HCT116 (cell line): Measurements from ENCODE around the gene RUNDC1. TPM values are rescaled to one million over a fixed set of nuclear protein-coding genes. Genes with fewer than 3 reads are reported as not detected.

Experiments used
- ATAC-seq: fragments of 200-7000 bp; cut with Tn5 transposase; 2 replicates; pipeline ENCODE4 v1.9.1; 2020; ENCODE audit warnings: mild to moderate bottlenecking, moderate library complexity
- BruUV-seq: library from RNA; stranded (reverse); fragments of 400-500 nt; replicated peaks from 2 replicates; lab custom pipeline; 2021; lab: Mats Ljungman, UMichigan
- CTCF ChIA-PET: fragments of 300-600 bp; sonication (Branson Sonifier 250); formaldehyde crosslinking; loops from one replicate; lab custom pipeline; 2021; ENCODE audit warnings: antibody characterized with exemption; lab: Charles Lee
- POLR2A ChIA-PET: fragments of 300-600, 350-600 bp; sonication (Branson Sonifier 250); formaldehyde crosslinking; loops from one replicate; lab custom pipeline; 2021; ENCODE audit warnings: antibody characterized with exemption; lab: Charles Lee
- RAD21 ChIA-PET, 2 experiments: fragments of 300-600 bp; sonication (Branson Sonifier 250); formaldehyde crosslinking; loops; one replicate each; lab custom pipeline; 2023; ENCODE audit warnings: low total read pairs in 2 of 2; ENCODE audit not compliant: uncharacterized antibody in 2 of 2, unreplicated experiment in 2 of 2, low non-redundant PET in 1 of 2; lab: Charles Lee
- DNase-seq: peaks from one replicate; pipeline ENCODE4 v3.0.0-alpha.2; 2010; ENCODE audit warnings: low read depth, low spot score
- H2AFZ ChIP-seq: fragments of 200-600 bp; shearing (Covaris generic), sonication (generic); 2 replicates; pipeline ENCODE4 v1.6.1; 2017; ENCODE audit warnings: low read depth, mixed run types, mixed read lengths, antibody characterized with exemption, low read length; ENCODE audit not compliant: poor library complexity, severe bottlenecking
- H3K27ac ChIP-seq: 2 replicates; pipeline ENCODE4 v1.5.1; 2012; ENCODE audit warnings: low read depth, low read length
- H3K27me3 ChIP-seq: fragments of 200-600 bp; sonication (generic); 2 replicates; pipeline ENCODE4 v1.6.1; 2016; ENCODE audit warnings: mixed run types, low read length, mixed read lengths; ENCODE audit not compliant: insufficient read depth
- H3K36me3 ChIP-seq, 2 experiments: fragments of 200-500 bp in 1 of 2; fragments of 200-600 bp in 1 of 2; sonication (Bioruptor generic) in 1 of 2; sonication (generic) in 1 of 2; 2 replicates each; pipeline versions ENCODE4 v1.5.1 to v1.6.1; 2014 to 2016; ENCODE audit warnings: low read length in 2 of 2, inconsistent platforms in 1 of 2, mixed read lengths in 1 of 2, mixed run types in 1 of 2; ENCODE audit not compliant: insufficient read depth in 2 of 2, control insufficient read depth in 1 of 2
- H3K4me1 ChIP-seq, 2 experiments: fragments of 200-600 bp in 1 of 2; sonication (generic) in 1 of 2; 2 replicates each; pipeline versions ENCODE4 v1.5.1 to v1.6.1; 2012 to 2017; ENCODE audit warnings: low read length in 2 of 2, inconsistent platforms in 1 of 2, mild to moderate bottlenecking in 1 of 2, mixed read lengths in 1 of 2, mixed run types in 1 of 2, moderate library complexity in 1 of 2; ENCODE audit not compliant: insufficient read depth in 2 of 2, control insufficient read depth in 1 of 2
- H3K4me2 ChIP-seq: fragments of 200-600 bp; sonication (generic); 2 replicates; pipeline ENCODE4 v1.6.1; 2017; ENCODE audit warnings: mixed run types, low read length, mixed read lengths
- H3K4me3 ChIP-seq, 2 experiments: fragments of 200-600 bp in 1 of 2; sonication (generic) in 1 of 2; replicated peaks in 1 of 2; 2 replicates each; pipeline ENCODE4 v1.5.1; 2011 to 2016; ENCODE audit warnings: low read length in 2 of 2, control low read depth in 1 of 2, low read depth in 1 of 2, mild to moderate bottlenecking in 1 of 2, mixed read lengths in 1 of 2, mixed run types in 1 of 2
- H3K79me2 ChIP-seq: fragments of 200-600 bp; sonication (generic); 2 replicates; pipeline ENCODE4 v1.6.1; 2017; ENCODE audit warnings: mild to moderate bottlenecking, mixed run types, low read length, moderate library complexity, mixed read lengths; ENCODE audit not compliant: insufficient read depth
- H3K9ac ChIP-seq: fragments of 200-600 bp; sonication (generic); 2 replicates; pipeline ENCODE4 v1.6.1; 2016; ENCODE audit warnings: low read length, mixed read lengths
- H3K9me2 ChIP-seq: fragments of 200-600 bp; sonication (generic), shearing (Covaris generic); 2 replicates; pipeline ENCODE4 v1.6.1; 2017; ENCODE audit warnings: mixed run types, mild to moderate bottlenecking, moderate library complexity; ENCODE audit not compliant: insufficient read depth
- H3K9me3 ChIP-seq, 2 experiments: fragments of 200-500 bp in 1 of 2; fragments of 200-600 bp in 1 of 2; sonication (Bioruptor generic) in 1 of 2; sonication (generic) in 1 of 2; 2 replicates each; pipeline ENCODE4 v1.6.1; 2014 to 2017; ENCODE audit warnings: low read length in 2 of 2, mixed read lengths in 2 of 2, inconsistent platforms in 1 of 2, low read depth in 1 of 2, mild to moderate bottlenecking in 1 of 2, mixed run types in 1 of 2, moderate library complexity in 1 of 2; ENCODE audit not compliant: control insufficient read depth in 1 of 2, insufficient read depth in 1 of 2
- H4K20me1 ChIP-seq: fragments of 200-600 bp; sonication (generic), shearing (Covaris generic); 2 replicates; pipeline ENCODE4 v1.6.1; 2017; ENCODE audit warnings: mixed run types, mild to moderate bottlenecking, moderate library complexity; ENCODE audit not compliant: insufficient read depth
- CBX3 ChIP-seq: IDR thresholded peaks from 2 replicates; pipeline ENCODE4 v1.6.1; 2012; ENCODE audit warnings: low read depth
- EGR1 ChIP-seq: IDR thresholded peaks from 2 replicates; pipeline ENCODE4 v1.6.1; 2012; ENCODE audit warnings: low read depth
- ELF1 ChIP-seq: IDR thresholded peaks from 2 replicates; pipeline ENCODE4 v1.6.1; 2012; ENCODE audit warnings: low read depth, borderline replicate concordance
- EZH2phosphoT487 ChIP-seq: fragments of 200-600 bp; IDR thresholded peaks from 2 replicates; pipeline ENCODE4 v1.6.1; 2018; ENCODE audit warnings: antibody characterized with exemption, borderline replicate concordance
- FOSL1 ChIP-seq: IDR thresholded peaks from 2 replicates; pipeline ENCODE4 v1.6.1; 2012; ENCODE audit warnings: low read depth
- MAX ChIP-seq: IDR thresholded peaks from 2 replicates; pipeline ENCODE4 v1.6.1; 2012
- TCF7L2 ChIP-seq: IDR thresholded peaks from 2 replicates; pipeline ENCODE4 v1.7.0; 2011; ENCODE audit warnings: borderline replicate concordance, inconsistent platforms; ENCODE audit not compliant: insufficient read depth, insufficient read length; ENCODE audit errors: extremely low read depth
- ZFX ChIP-seq: fragments of 450-650 bp; IDR thresholded peaks from 2 replicates; pipeline ENCODE4 v1.6.1; 2017
- intact Hi-C: fragments of 100-400 bp; cut with micrococcal nuclease; formaldehyde crosslinking; loops from 2 replicates; pipeline ENCODE4 v1.10.0; 2022
- total RNA-seq: library from RNA; stranded (reverse); gene quantifications from one replicate; pipeline ENCODE4 v1.2.1, GENCODE V29; 2021; ENCODE audit not compliant: unreplicated experiment
- TF ChIP-seq, protein P1 (sequence below): IDR thresholded peaks from 2 replicates; pipeline ENCODE4 v1.6.1; 2011; ENCODE audit warnings: mild to moderate bottlenecking, low read length, moderate library complexity; ENCODE audit not compliant: insufficient replicate concordance; ENCODE audit errors: extremely low read depth
- TF ChIP-seq, protein P2 (sequence below): IDR thresholded peaks from 2 replicates; pipeline ENCODE4 v1.6.1; 2012; ENCODE audit warnings: low read depth

Gene RUNDC1
- total RNA-seq, 1 experiment from 2014 or later = 13.0 TPM

- Histone ChIP-seq H2AFZ (no peak overlapping the region), H3K27me3 (no peaks in the 10 kb centered on the region), H3K9me2 (no peaks in the 10 kb centered on the region), H3K9me3 (no peaks in the 10 kb centered on the region), H3K4me2 (no peak overlapping the region), H3K27ac (no peak overlapping the region), H4K20me1 (no peaks in the 10 kb centered on the region), H3K4me3 (no peak overlapping the region), H3K36me3 (no peaks in the 10 kb centered on the region), H3K9ac (no peak overlapping the region), H3K4me1 (peaks cover 2 to 16% of the 10 kb centered on the region in 2 experiments; a peak in 3 of 4 replicates), H3K79me2 (no peaks in the 10 kb centered on the region)
- DNase-seq (no peak), ATAC-seq (no peak)
- ChIA-PET CTCF (no interaction called here), RAD21 (no interaction called here), POLR2A (no interaction called here)
- intact Hi-C loops = no loop called here
- TF ChIP-seq CBX3 (no peak), ELF1 (no peak), MAX (no peak)
- TF ChIP-seq, protein P1, sequence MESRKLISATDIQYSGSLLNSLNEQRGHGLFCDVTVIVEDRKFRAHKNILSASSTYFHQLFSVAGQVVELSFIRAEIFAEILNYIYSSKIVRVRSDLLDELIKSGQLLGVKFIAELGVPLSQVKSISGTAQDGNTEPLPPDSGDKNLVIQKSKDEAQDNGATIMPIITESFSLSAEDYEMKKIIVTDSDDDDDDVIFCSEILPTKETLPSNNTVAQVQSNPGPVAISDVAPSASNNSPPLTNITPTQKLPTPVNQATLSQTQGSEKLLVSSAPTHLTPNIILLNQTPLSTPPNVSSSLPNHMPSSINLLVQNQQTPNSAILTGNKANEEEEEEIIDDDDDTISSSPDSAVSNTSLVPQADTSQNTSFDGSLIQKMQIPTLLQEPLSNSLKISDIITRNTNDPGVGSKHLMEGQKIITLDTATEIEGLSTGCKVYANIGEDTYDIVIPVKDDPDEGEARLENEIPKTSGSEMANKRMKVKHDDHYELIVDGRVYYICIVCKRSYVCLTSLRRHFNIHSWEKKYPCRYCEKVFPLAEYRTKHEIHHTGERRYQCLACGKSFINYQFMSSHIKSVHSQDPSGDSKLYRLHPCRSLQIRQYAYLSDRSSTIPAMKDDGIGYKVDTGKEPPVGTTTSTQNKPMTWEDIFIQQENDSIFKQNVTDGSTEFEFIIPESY = no peak
- BruUV-seq = no TSS peak
Measured at GRCh38 chr17:43028221-43028861, 48.0 kb downstream of the RUNDC1 start.

GRCh38 chr17:43030137-43030767, 49.9 kb downstream of the RUNDC1 start:
- Histone ChIP-seq H3K36me3 (no peaks in the 10 kb centered on the region), H3K4me3 (no peak overlapping the region), H3K9ac (no peak overlapping the region), H3K9me2 (no peaks in the 10 kb centered on the region), H3K27ac (no peak overlapping the region), H4K20me1 (no peaks in the 10 kb centered on the region), H3K79me2 (no peaks in the 10 kb centered on the region), H2AFZ (no peak overlapping the region), H3K4me2 (no peak overlapping the region), H3K9me3 (no peaks in the 10 kb centered on the region), H3K4me1 (no peaks in the 10 kb centered on the region; a peak in 1 of 4 replicates), H3K27me3 (no peaks in the 10 kb centered on the region)
- ChIA-PET POLR2A (no interaction called here), RAD21 (no interaction called here), CTCF (no interaction called here)
- BruUV-seq = no TSS peak
- intact Hi-C loops = no loop called here
- ATAC-seq = no peak
- no peak for DNase-seq
- TF ChIP-seq ZFX (no peak), FOSL1 (no peak), EGR1 (no peak), EZH2phosphoT487 (no peak), TCF7L2 (no peak)
- TF ChIP-seq, protein P2, sequence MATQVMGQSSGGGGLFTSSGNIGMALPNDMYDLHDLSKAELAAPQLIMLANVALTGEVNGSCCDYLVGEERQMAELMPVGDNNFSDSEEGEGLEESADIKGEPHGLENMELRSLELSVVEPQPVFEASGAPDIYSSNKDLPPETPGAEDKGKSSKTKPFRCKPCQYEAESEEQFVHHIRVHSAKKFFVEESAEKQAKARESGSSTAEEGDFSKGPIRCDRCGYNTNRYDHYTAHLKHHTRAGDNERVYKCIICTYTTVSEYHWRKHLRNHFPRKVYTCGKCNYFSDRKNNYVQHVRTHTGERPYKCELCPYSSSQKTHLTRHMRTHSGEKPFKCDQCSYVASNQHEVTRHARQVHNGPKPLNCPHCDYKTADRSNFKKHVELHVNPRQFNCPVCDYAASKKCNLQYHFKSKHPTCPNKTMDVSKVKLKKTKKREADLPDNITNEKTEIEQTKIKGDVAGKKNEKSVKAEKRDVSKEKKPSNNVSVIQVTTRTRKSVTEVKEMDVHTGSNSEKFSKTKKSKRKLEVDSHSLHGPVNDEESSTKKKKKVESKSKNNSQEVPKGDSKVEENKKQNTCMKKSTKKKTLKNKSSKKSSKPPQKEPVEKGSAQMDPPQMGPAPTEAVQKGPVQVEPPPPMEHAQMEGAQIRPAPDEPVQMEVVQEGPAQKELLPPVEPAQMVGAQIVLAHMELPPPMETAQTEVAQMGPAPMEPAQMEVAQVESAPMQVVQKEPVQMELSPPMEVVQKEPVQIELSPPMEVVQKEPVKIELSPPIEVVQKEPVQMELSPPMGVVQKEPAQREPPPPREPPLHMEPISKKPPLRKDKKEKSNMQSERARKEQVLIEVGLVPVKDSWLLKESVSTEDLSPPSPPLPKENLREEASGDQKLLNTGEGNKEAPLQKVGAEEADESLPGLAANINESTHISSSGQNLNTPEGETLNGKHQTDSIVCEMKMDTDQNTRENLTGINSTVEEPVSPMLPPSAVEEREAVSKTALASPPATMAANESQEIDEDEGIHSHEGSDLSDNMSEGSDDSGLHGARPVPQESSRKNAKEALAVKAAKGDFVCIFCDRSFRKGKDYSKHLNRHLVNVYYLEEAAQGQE = no peak
- TF ChIP-seq, protein P1 = no peak
